ENCODE measurements around the gene LRRC23. TPM values are rescaled to one million over a fixed set of nuclear protein-coding genes. Genes with fewer than 3 reads are reported as not detected.
A peak's percentile ranks its signal among the peaks of the same experiment; 100 is the strongest.

Gene LRRC23
- total RNA-seq, 1 donor from 2014 or later, result 8.6 TPM

GRCh38 chr12:6909421-6910145 is 5.0 kb downstream of the LRRC23 start:
- Histone ChIP-seq H3K27me3 (no peaks in the 10 kb centered on the region), H3K4me1 (peaks cover 17% of the 10 kb centered on the region), H3K9me3 (no peaks in the 10 kb centered on the region), H3K36me3 (peaks cover 0 to 5% of the 10 kb centered on the region in 2 donors), H3K27ac (no peak overlapping the region), H3K4me3 (no peak overlapping the region)
- intact Hi-C loops (cut with DNase I), result no loop called here
- no peak for DNase-seq (ENCODE audit: extremely low spot score in 2 of 2)
- TF ChIP-seq POLR2AphosphoS5 (IDR thresholded peaks at IDR 0.05; ENCODE audit: insufficient read depth in 1 of 2, low read depth in 1 of 2) (no peak), CTCF (IDR thresholded peaks at IDR 0.05) (no peak), POLR2A (IDR thresholded peaks at IDR 0.05) (no peak)

- no peak for DNase-seq (ENCODE audit: extremely low spot score in 2 of 2)
- Histone ChIP-seq H3K27ac (no peak overlapping the region), H3K36me3 (peaks cover 0 to 5% of the 10 kb centered on the region in 2 donors), H3K4me3 (no peak overlapping the region), H3K4me1 (peaks cover 25% of the 10 kb centered on the region), H3K9me3 (no peaks in the 10 kb centered on the region), H3K27me3 (no peaks in the 10 kb centered on the region)
- intact Hi-C loops (cut with DNase I), result no loop called here
- no peak for TF ChIP-seq CTCF (IDR thresholded peaks at IDR 0.05)
- no peak for TF ChIP-seq POLR2A (IDR thresholded peaks at IDR 0.05)
- TF ChIP-seq POLR2AphosphoS5 (IDR thresholded peaks at IDR 0.05; ENCODE audit: insufficient read depth in 1 of 2, low read depth in 1 of 2), result no peak
Measured at GRCh38 chr12:6912164-6912935, 7.7 kb downstream of the LRRC23 start.

GRCh38 chr12:6914246-6914946 is 9.8 kb downstream of the LRRC23 start, which contains the start of gene ENO2:
ENO2 (plus strand) TSS chr12:6914580; CDS start chr12:6915833, 1,253 bp downstream.
- no peaks in the 10 kb centered on the region for H3K9me3 ChIP-seq
- DNase-seq (ENCODE audit: extremely low spot score in 2 of 2), result no peak
- H3K27me3 ChIP-seq, result no peaks in the 10 kb centered on the region
- peaks cover 25% of the 10 kb centered on the region for H3K4me1 ChIP-seq
- H3K4me3 ChIP-seq, result peak within 1 kb of the TSS; percentile 70 to 73
- H3K27ac ChIP-seq, result peak within 1 kb of the TSS; percentile 92
- intact Hi-C loops (cut with DNase I), result no loop called here
- H3K36me3 ChIP-seq, result no peaks in the 10 kb centered on the region
- peak; percentile 24 to 63 for TF ChIP-seq POLR2AphosphoS5 (IDR thresholded peaks at IDR 0.05; ENCODE audit: insufficient read depth in 1 of 2, low read depth in 1 of 2)
- TF ChIP-seq CTCF (IDR thresholded peaks at IDR 0.05), result no peak
- peak in 1 of 2 donors; percentile 31 for TF ChIP-seq POLR2A (IDR thresholded peaks at IDR 0.05)

- Histone ChIP-seq H3K27me3 (no peaks in the 10 kb centered on the region), H3K27ac (peak overlapping the region; percentile 92), H3K36me3 (no peaks in the 10 kb centered on the region), H3K4me3 (peak overlapping the region; percentile 70 to 73), H3K4me1 (peaks cover 25% of the 10 kb centered on the region), H3K9me3 (no peaks in the 10 kb centered on the region)
- intact Hi-C loops (cut with DNase I), result no loop called here
- no peak for DNase-seq (ENCODE audit: extremely low spot score in 2 of 2)
- TF ChIP-seq POLR2A (IDR thresholded peaks at IDR 0.05) (no peak), CTCF (IDR thresholded peaks at IDR 0.05) (no peak)
Measured at GRCh38 chr12:6914947-6915788, 10.5 kb downstream of the LRRC23 start.

Data from vagina (tissue), 2 donors.